Measurements from ENCODE around the gene THSD4.

GRCh38 chr15:71718116-71718910 is 603.0 kb downstream of the THSD4 start:
- TF ChIP-seq CTCF (IDR thresholded peaks at IDR 0.05; ENCODE audit: poor library complexity, severe bottlenecking), result no peak
- TF ChIP-seq RAD21 (conservative IDR thresholded peaks at IDR 0.05), result no peak
- no peak for TF ChIP-seq EZH2 (IDR thresholded peaks at IDR 0.05; ENCODE audit: borderline replicate concordance, insufficient read depth, low read length, poor library complexity, severe bottlenecking)
- no peak for TF ChIP-seq EP300 (conservative IDR thresholded peaks at IDR 0.05; ENCODE audit: poor library complexity, severe bottlenecking)
- TF ChIP-seq REST (IDR thresholded peaks at IDR 0.05; ENCODE audit: borderline replicate concordance), result no peak
- TF ChIP-seq POLR2AphosphoS5 (IDR thresholded peaks at IDR 0.05), result no peak

Data from neural cell (in vitro differentiated cells).